ENCODE results near the gene C2orf92. TPM values are rescaled to one million over a fixed set of nuclear protein-coding genes. Genes with fewer than 3 reads are reported as not detected.
"Not testable (repeated sequence)": the region's sequence is repeated elsewhere in the genome, so short reads cannot be mapped to it uniquely, and the experiment has no call there.

Gene C2orf92
- total RNA-seq, 1 donor from 2014 or later, result 14.4 TPM

GRCh38 chr2:97675430-97676113 is 6.1 kb downstream of the C2orf92 start:
- no peak for TF ChIP-seq CTCF (IDR thresholded peaks at IDR 0.05)
- Histone ChIP-seq H3K36me3 (no peaks in the 10 kb centered on the region), H3K27me3 (no peaks in the 10 kb centered on the region), H3K27ac (no peak overlapping the region), H3K4me1 (no peaks in the 10 kb centered on the region), H3K9me3 (no peaks in the 10 kb centered on the region), H3K4me3 (no peak overlapping the region)
- no peak for ATAC-seq
- intact Hi-C loops (cut with DNase I), result no loop called here
- no peak for DNase-seq

GRCh38 chr2:97676620-97677019 is 7.1 kb downstream of the C2orf92 start:
- ATAC-seq (no peak), DNase-seq (no peak)
- H3K36me3 ChIP-seq, result no peaks in the 10 kb centered on the region
- intact Hi-C loops (cut with DNase I), result no loop called here
- H3K27me3 ChIP-seq, result no peaks in the 10 kb centered on the region
- H3K9me3 ChIP-seq, result no peaks in the 10 kb centered on the region
- H3K4me3 ChIP-seq, result no peak overlapping the region
- H3K27ac ChIP-seq, result no peak overlapping the region
- TF ChIP-seq CTCF (IDR thresholded peaks at IDR 0.05), result no peak
- no peaks in the 10 kb centered on the region for H3K4me1 ChIP-seq

GRCh38 chr2:97677480-97677879 is 8.0 kb downstream of the C2orf92 start:
- DNase-seq (no peak), ATAC-seq (no peak)
- Histone ChIP-seq H3K27me3 (no peaks in the 10 kb centered on the region), H3K4me3 (no peak overlapping the region), H3K9me3 (no peaks in the 10 kb centered on the region), H3K27ac (no peak overlapping the region), H3K36me3 (no peaks in the 10 kb centered on the region), H3K4me1 (no peaks in the 10 kb centered on the region)
- intact Hi-C loops (cut with DNase I), result no loop called here
- no peak for TF ChIP-seq CTCF (IDR thresholded peaks at IDR 0.05)

GRCh38 chr2:97678298-97678697 is 8.8 kb downstream of the C2orf92 start:
- no peak for DNase-seq

GRCh38 chr2:97687235-97687634 is 17.7 kb downstream of the C2orf92 start:
- H3K4me1 ChIP-seq; H3K9me3 ChIP-seq; H3K4me3 ChIP-seq; DNase-seq; H3K27me3 ChIP-seq; intact Hi-C loops (cut with DNase I); H3K27ac ChIP-seq; H3K36me3 ChIP-seq; ATAC-seq: not testable (repeated sequence)

More at GRCh38 chr2:97678298-97678697, 8.8 kb downstream of the C2orf92 start:
- H3K4me1 ChIP-seq, result no peaks in the 10 kb centered on the region
- H3K36me3 ChIP-seq, result no peaks in the 10 kb centered on the region
- intact Hi-C loops (cut with DNase I), result no loop called here
- no peaks in the 10 kb centered on the region for H3K9me3 ChIP-seq
- no peak for ATAC-seq
- no peak for TF ChIP-seq CTCF (IDR thresholded peaks at IDR 0.05)
- no peak overlapping the region for H3K4me3 ChIP-seq
- H3K27me3 ChIP-seq, result no peaks in the 10 kb centered on the region
- H3K27ac ChIP-seq, result no peak overlapping the region

GRCh38 chr2:97688062-97688827 is 18.7 kb downstream of the C2orf92 start:
- TF ChIP-seq CTCF (IDR thresholded peaks at IDR 0.05), result no peak
- ATAC-seq (no peak), DNase-seq (no peak)
- H3K4me3 ChIP-seq, result no peak overlapping the region
- intact Hi-C loops (cut with DNase I), result no loop called here
- no peaks in the 10 kb centered on the region for H3K36me3 ChIP-seq
- no peaks in the 10 kb centered on the region for H3K9me3 ChIP-seq
- no peak overlapping the region for H3K27ac ChIP-seq
- no peaks in the 10 kb centered on the region for H3K4me1 ChIP-seq
- no peaks in the 10 kb centered on the region for H3K27me3 ChIP-seq

All from upper lobe of right lung (tissue), 1 donor.